H1 (cell line): Measurements from ENCODE around the gene SPATS2L. TPM values are rescaled to one million over a fixed set of nuclear protein-coding genes. Genes with fewer than 3 reads are reported as not detected.

Experiments used
- CTCF ChIA-PET: fragments of 300-600 bp; sonication (Branson Sonifier 250); formaldehyde crosslinking; loops from one replicate; lab custom pipeline; 2021; ENCODE audit not compliant: partially characterized antibody; lab: Charles Lee
- POLR2A ChIA-PET: fragments of 300-600 bp; sonication (Branson Sonifier 250); formaldehyde crosslinking; loops from one replicate; lab custom pipeline; 2021; ENCODE audit warnings: inconsistent platforms; ENCODE audit not compliant: partially characterized antibody; lab: Charles Lee
- DNase-seq, 2 experiments: peaks; one replicate each; pipeline versions ENCODE4 v3.0.0 to v3.0.0-alpha.2; 2010 to 2022; ENCODE audit warnings: low spot score in 2 of 2, low read depth in 1 of 2, mixed read lengths in 1 of 2
- FAIRE-seq: peaks from 2 replicates; lab custom pipeline; 2011; peaks lifted over from hg19 to GRCh38; lab: Jason Lieb, UNC
- H2AFZ ChIP-seq: 2 replicates; pipeline ENCODE4 v1.8.1; 2012; ENCODE audit warnings: low read length, inconsistent platforms
- H2AK5ac ChIP-seq: 2 replicates; pipeline ENCODE4 v1.6.1; 2013; ENCODE audit warnings: low read depth, low read length
- H2BK120ac ChIP-seq: replicated peaks from 2 replicates; pipeline ENCODE3; 2013; ENCODE audit warnings: low read depth, low read length, inconsistent platforms
- H2BK12ac ChIP-seq: 2 replicates; pipeline ENCODE4 v1.6.1; 2013; ENCODE audit warnings: low read depth, low read length
- H2BK15ac ChIP-seq: 2 replicates; pipeline ENCODE4 v1.6.1; 2013; ENCODE audit warnings: low read length
- H2BK20ac ChIP-seq: 2 replicates; pipeline ENCODE4 v1.6.1; 2013; ENCODE audit warnings: low read length
- H2BK5ac ChIP-seq: 2 replicates; pipeline ENCODE4 v1.6.1; 2013; ENCODE audit warnings: low read depth, low read length
- H3K14ac ChIP-seq: 2 replicates; pipeline ENCODE4 v1.6.1; 2013; ENCODE audit warnings: inconsistent platforms; ENCODE audit not compliant: insufficient read length
- H3K18ac ChIP-seq: 2 replicates; pipeline ENCODE4 v1.6.1; 2013; ENCODE audit warnings: low read length; ENCODE audit errors: extremely low read depth
- H3K23ac ChIP-seq: 2 replicates; pipeline ENCODE4 v1.6.1; 2013; ENCODE audit warnings: inconsistent platforms; ENCODE audit not compliant: insufficient read length
- H3K23me2 ChIP-seq: 2 replicates; pipeline ENCODE4 v1.6.1; 2013; ENCODE audit warnings: low read depth, low read length
- H3K27ac ChIP-seq: 2 replicates; pipeline ENCODE4 v1.6.1; 2011; ENCODE audit warnings: low read depth, low read length, inconsistent platforms
- H3K27me3 ChIP-seq, 4 experiments: replicated peaks in 1 of 4; 1 replicate in 1 of 4; 2 replicates in 3 of 4; pipeline versions ENCODE4 v1.6.1 to v1.8.1; 2011 to 2013; ENCODE audit warnings: low read length in 3 of 4, mild to moderate bottlenecking in 3 of 4, inconsistent platforms in 2 of 4, mixed read lengths in 2 of 4, moderate library complexity in 1 of 4; ENCODE audit not compliant: control insufficient read depth in 3 of 4, insufficient read depth in 3 of 4; ENCODE audit errors: extremely low read depth in 1 of 4
- H3K36me3 ChIP-seq, 4 experiments: 2 replicates each; pipeline versions ENCODE4 v1.6.1 to v1.8.1; 2011 to 2013; ENCODE audit warnings: mild to moderate bottlenecking in 4 of 4, low read length in 3 of 4, moderate library complexity in 2 of 4, control low read depth in 1 of 4, inconsistent platforms in 1 of 4; ENCODE audit not compliant: insufficient read depth in 4 of 4, control insufficient read depth in 2 of 4
- H3K4ac ChIP-seq: replicated peaks from 2 replicates; pipeline ENCODE3; 2013; ENCODE audit warnings: low read length, low read depth, mixed read lengths, inconsistent platforms; ENCODE audit not compliant: insufficient read length
- H3K4me1 ChIP-seq, 4 experiments: replicated peaks in 1 of 4; 1 replicate in 1 of 4; 2 replicates in 3 of 4; pipeline versions ENCODE4 v1.6.1 to v1.8.1; 2011 to 2013; ENCODE audit warnings: low read length in 3 of 4, inconsistent platforms in 2 of 4, mixed read lengths in 1 of 4; ENCODE audit not compliant: insufficient read depth in 4 of 4, control insufficient read depth in 3 of 4
- H3K4me2 ChIP-seq, 2 experiments: 2 replicates each; pipeline versions ENCODE4 v1.6.1 to v1.8.1; 2011 to 2013; ENCODE audit warnings: low read depth in 2 of 2, low read length in 2 of 2, control low read depth in 1 of 2, inconsistent platforms in 1 of 2, mild to moderate bottlenecking in 1 of 2; ENCODE audit not compliant: insufficient read depth in 1 of 2
- H3K4me3 ChIP-seq, 4 experiments: fragments of 200-600, 300-600 bp in 1 of 4; sonication (generic), shearing (Covaris generic), sonication (Bioruptor Twin) in 1 of 4; 2 replicates each; pipeline versions ENCODE4 v1.5.1 to v1.8.1; 2011 to 2016; ENCODE audit warnings: low read length in 4 of 4, low read depth in 3 of 4, control low read depth in 2 of 4, inconsistent platforms in 2 of 4, mild to moderate bottlenecking in 2 of 4, mixed read lengths in 1 of 4, moderate library complexity in 1 of 4; ENCODE audit not compliant: insufficient read depth in 2 of 4; ENCODE audit errors: extremely low read depth in 1 of 4
- H3K56ac ChIP-seq: replicated peaks from 2 replicates; pipeline ENCODE3; 2013; ENCODE audit warnings: low read depth, mild to moderate bottlenecking, mixed read lengths, low read length, inconsistent platforms; ENCODE audit not compliant: insufficient read length
- H3K79me1 ChIP-seq: 2 replicates; pipeline ENCODE4 v1.6.1; 2013; ENCODE audit warnings: low read depth, low read length, control low read depth
- H3K79me2 ChIP-seq, 2 experiments: 2 replicates each; pipeline versions ENCODE4 v1.6.1 to v1.8.1; 2012 to 2013; ENCODE audit warnings: low read length in 2 of 2, mild to moderate bottlenecking in 2 of 2, inconsistent platforms in 1 of 2; ENCODE audit not compliant: insufficient read depth in 2 of 2, control insufficient read depth in 1 of 2
- H3K9ac ChIP-seq, 4 experiments: replicated peaks in 1 of 4; 1 replicate in 1 of 4; 2 replicates in 3 of 4; pipeline versions ENCODE4 v1.6.1 to v1.8.1; 2011 to 2013; ENCODE audit warnings: low read depth in 3 of 4, low read length in 3 of 4, control low read depth in 2 of 4, mild to moderate bottlenecking in 2 of 4, moderate library complexity in 2 of 4, inconsistent platforms in 1 of 4; ENCODE audit errors: extremely low read depth in 1 of 4
- H3K9me3 ChIP-seq, 2 experiments: 2 replicates each; pipeline versions ENCODE4 v1.6.1 to v1.8.1; 2012 to 2013; ENCODE audit warnings: mild to moderate bottlenecking in 2 of 2, moderate library complexity in 2 of 2, control low read depth in 1 of 2, inconsistent platforms in 1 of 2, low read depth in 1 of 2, low read length in 1 of 2, mixed read lengths in 1 of 2; ENCODE audit not compliant: insufficient read depth in 2 of 2
- H4K20me1 ChIP-seq, 2 experiments: replicated peaks in 1 of 2; 2 replicates each; pipeline versions ENCODE3 to v1.8.1; 2011 to 2013; ENCODE audit warnings: inconsistent platforms in 2 of 2, low read length in 2 of 2, mild to moderate bottlenecking in 1 of 2; ENCODE audit not compliant: insufficient read depth in 2 of 2, control insufficient read depth in 1 of 2
- H4K5ac ChIP-seq: 2 replicates; pipeline ENCODE4 v1.6.1; 2013; ENCODE audit warnings: low read length, low read depth, mixed read lengths, inconsistent platforms; ENCODE audit not compliant: insufficient read length
- H4K8ac ChIP-seq: 2 replicates; pipeline ENCODE4 v1.8.0; 2013; ENCODE audit warnings: mild to moderate bottlenecking, moderate library complexity, low read length, inconsistent platforms; ENCODE audit not compliant: insufficient read depth; ENCODE audit errors: extremely low read depth
- H4K91ac ChIP-seq: replicated peaks from 2 replicates; pipeline ENCODE3; 2013; ENCODE audit warnings: low read length, mixed read lengths, inconsistent platforms; ENCODE audit not compliant: insufficient read length
- ATF2 ChIP-seq: IDR thresholded peaks from 2 replicates; pipeline ENCODE4 v1.6.1; 2012; ENCODE audit warnings: low read length, inconsistent platforms
- BRCA1 ChIP-seq: IDR thresholded peaks from 2 replicates; pipeline ENCODE4 v1.6.1; 2012; ENCODE audit warnings: low read depth, low read length, improper control_type of control experiment
- HDAC6 ChIP-seq: IDR thresholded peaks from one replicate; pipeline ENCODE4 v1.7.1; 2012; ENCODE audit warnings: low read depth, mild to moderate bottlenecking, inconsistent platforms, low read length, moderate library complexity
- POLR2AphosphoS5 ChIP-seq: IDR thresholded peaks from 2 replicates; pipeline ENCODE4 v1.6.1; 2011; ENCODE audit warnings: low read depth, low read length
- TBP ChIP-seq: IDR thresholded peaks from 2 replicates; pipeline ENCODE4 v1.6.1; 2011; ENCODE audit warnings: low read depth, low read length, improper control_type of control experiment
- WGBS, 2 experiments: shearing (Covaris generic) in 1 of 2; methylation state at CpG; one replicate each; pipeline versions ENCODE4 v1.1.6 to v1.1.7; 2013 to 2015; ENCODE audit warnings: low lambda C conversion rate in 2 of 2, mixed read lengths in 2 of 2, inconsistent platforms in 1 of 2, low coverage in 1 of 2, missing lambda C conversion rate in 1 of 2; ENCODE audit not compliant: insufficient replicate concordance in 2 of 2, insufficient coverage in 1 of 2, insufficient read length in 1 of 2; ENCODE audit errors: extremely low coverage in 1 of 2, missing lambda C conversion rate in 1 of 2; 5-methylcytosine and 5-hydroxymethylcytosine counted together
- polyA plus RNA-seq, 7 experiments: library from polyadenylated mRNA; depleted of rRNA in 3 of 7; stranded (reverse) in 5 of 7; unstranded in 2 of 7; fragments of >200 nt in 5 of 7; fragments of 200-250 nt in 2 of 7; gene quantifications; 1 replicate in 5 of 7; 2 replicates in 1 of 7; 4 replicates in 1 of 7; pipeline versions ENCODE4 v1.2.1 to v1.2.3, GENCODE V29; 2011 to 2013; ENCODE audit warnings: missing spikeins in 2 of 7, mixed read lengths in 2 of 7
- total RNA-seq: library from RNA; stranded (reverse); fragmentation: NEBNext Ultra II Directional; extraction: Animal tissue kit (Norgen Biotek cat#: 25700); gene quantifications from 2 replicates; pipeline ENCODE4 v1.2.1, GENCODE V29; 2021

The SPATS2L gene
- total and polyA plus RNA-seq, 2 of the 8 experiments (the other 6 are each of a cell fraction or from before 2014, with no cell fraction given), result 67.3 to 189 TPM

- H3K4me1 ChIP-seq, result peaks cover 0 to 8% (median 2%) of the 10 kb centered on the region in 4 experiments; a peak in 2 of 7 replicates
- ChIA-PET CTCF (no interaction called here), POLR2A (interaction anchor here (0.9 kb wide), 1 partner anchor 9 kb away, joined by 3 read pairs; no protein-coding TSS in a partner anchor)
Observed at GRCh38 chr2:200331061-200331400, 24.5 kb downstream of the SPATS2L start.

More at GRCh38 chr2:200331061-200331400, 24.5 kb downstream of the SPATS2L start:
- FAIRE-seq (no peak), DNase-seq (no peak)
- H3K27ac ChIP-seq, result no peak overlapping the region
- H4K8ac ChIP-seq, result no peak overlapping the region
- H4K5ac ChIP-seq, result no peak overlapping the region
- H2BK20ac ChIP-seq, result no peak overlapping the region
- H2BK15ac ChIP-seq, result no peak overlapping the region
- no peak overlapping the region for H2BK5ac ChIP-seq
- no peak overlapping the region for H3K4me2 ChIP-seq
- no peaks in the 10 kb centered on the region for H3K23me2 ChIP-seq
- H2BK12ac ChIP-seq, result no peak overlapping the region
- no peak overlapping the region for H3K9ac ChIP-seq
- peaks cover 0 to 27% (median 14%) of the 10 kb centered on the region in 4 experiments; a peak in 6 of 8 replicates for H3K36me3 ChIP-seq
- peaks cover 2 to 9% of the 10 kb centered on the region in 2 experiments for H4K20me1 ChIP-seq
- WGBS, 2 experiments, result 90% methylated on average over 2 of the region's 2 CpGs; no CpG with 5 or more reads in 1 of the 2 experiments
- no peak overlapping the region for H3K18ac ChIP-seq
- H4K91ac ChIP-seq, result no peak overlapping the region
- no peaks in the 10 kb centered on the region for H3K27me3 ChIP-seq
- no peak overlapping the region for H3K4me3 ChIP-seq
- no peak overlapping the region for H3K23ac ChIP-seq
- no peak overlapping the region for H3K14ac ChIP-seq
- H3K9me3 ChIP-seq, result no peaks in the 10 kb centered on the region; a peak in 1 of 4 replicates
- H2BK120ac ChIP-seq, result no peak overlapping the region
- H3K79me1 ChIP-seq, result peaks cover 4% of the 10 kb centered on the region; the same call in 1 of the 2 replicates
- H3K56ac ChIP-seq, result no peak overlapping the region
- no peak for TF ChIP-seq HDAC6
- no peak for TF ChIP-seq ATF2
- TF ChIP-seq BRCA1, result no peak
- TF ChIP-seq POLR2AphosphoS5, result no peak
- no peak for TF ChIP-seq TBP
- no peak overlapping the region for H3K4ac ChIP-seq
- no peak overlapping the region for H2AFZ ChIP-seq
- no peak overlapping the region for H2AK5ac ChIP-seq
- peaks cover 3 to 83% of the 10 kb centered on the region in 2 experiments; a peak in 3 of 4 replicates for H3K79me2 ChIP-seq
